ENCODE data around the gene CDON. TPM values are rescaled to one million over a fixed set of nuclear protein-coding genes. Genes with fewer than 3 reads are reported as not detected.

The CDON gene
- total RNA-seq, 1 donor from 2014 or later, result 71.3 TPM

DNA sequence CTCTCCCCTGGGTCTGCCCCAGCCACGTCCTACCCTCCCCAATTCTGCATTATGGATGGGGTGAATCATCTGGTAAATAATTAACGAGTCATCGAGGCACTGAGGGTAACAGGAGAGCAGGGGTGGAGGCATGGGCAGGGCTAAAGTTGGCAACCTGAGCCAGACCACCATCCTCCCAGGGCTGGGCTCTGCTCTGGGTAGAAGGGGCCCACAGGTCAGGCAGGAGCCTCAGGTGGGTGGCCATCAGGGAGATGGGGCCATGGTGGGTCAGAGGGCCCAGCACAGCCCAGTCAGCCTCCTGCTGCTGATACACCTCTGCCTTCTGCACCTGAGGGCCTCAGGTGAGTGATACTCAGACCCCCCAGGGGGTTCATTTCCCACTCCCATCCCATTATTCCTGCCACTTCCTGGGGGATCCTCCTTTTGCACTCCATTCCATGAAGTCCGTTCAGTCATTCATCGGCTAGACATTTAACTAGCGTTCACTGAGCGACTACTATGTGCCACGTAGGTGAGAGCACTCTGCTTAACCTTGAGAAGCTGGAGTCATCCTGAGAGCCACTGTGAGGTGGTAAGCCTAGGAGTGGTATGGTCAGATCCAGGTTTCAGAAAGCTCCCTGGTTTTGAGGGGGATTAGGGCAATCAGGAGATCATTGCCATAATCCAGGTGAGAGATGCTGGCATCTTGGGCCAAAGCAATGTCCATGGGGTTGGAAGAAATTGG lies 116.7 kb downstream of the CDON start, which contains the start of gene VSIG10L2:
VSIG10L2 (plus strand) TSS at position 248 of the 724 bp plus-strand sequence; CDS start at position 260, 12 bp downstream.
- Histone ChIP-seq H3K36me3 (no peaks in the 10 kb centered on the region), H4K20me1 (ENCODE audit: low read depth) (no peaks in the 10 kb centered on the region), H3K4me3 (no peak within 1 kb of the TSS), H3F3A (ENCODE audit: low read depth) (peaks cover 5% of the 10 kb centered on the region), H3K27ac (no peak within 1 kb of the TSS), H3K27me3 (no peaks in the 10 kb centered on the region), H3K4me2 (no peak within 1 kb of the TSS), H2AFZ (replicated peaks) (no peak within 1 kb of the TSS), H3K4me1 (peaks cover 8% of the 10 kb centered on the region), H3K79me2 (ENCODE audit: low read depth) (no peaks in the 10 kb centered on the region), H3K9ac (no peak within 1 kb of the TSS), H3K9me3 (ENCODE audit: low read depth) (no peaks in the 10 kb centered on the region)
- DNase-seq (ENCODE audit: low spot score), result no peak
- TF ChIP-seq EZH2phosphoT487 (IDR thresholded peaks at IDR 0.05) (no peak), EZH2 (IDR thresholded peaks at IDR 0.05) (no peak)
- TF ChIP-seq, protein P1, sequence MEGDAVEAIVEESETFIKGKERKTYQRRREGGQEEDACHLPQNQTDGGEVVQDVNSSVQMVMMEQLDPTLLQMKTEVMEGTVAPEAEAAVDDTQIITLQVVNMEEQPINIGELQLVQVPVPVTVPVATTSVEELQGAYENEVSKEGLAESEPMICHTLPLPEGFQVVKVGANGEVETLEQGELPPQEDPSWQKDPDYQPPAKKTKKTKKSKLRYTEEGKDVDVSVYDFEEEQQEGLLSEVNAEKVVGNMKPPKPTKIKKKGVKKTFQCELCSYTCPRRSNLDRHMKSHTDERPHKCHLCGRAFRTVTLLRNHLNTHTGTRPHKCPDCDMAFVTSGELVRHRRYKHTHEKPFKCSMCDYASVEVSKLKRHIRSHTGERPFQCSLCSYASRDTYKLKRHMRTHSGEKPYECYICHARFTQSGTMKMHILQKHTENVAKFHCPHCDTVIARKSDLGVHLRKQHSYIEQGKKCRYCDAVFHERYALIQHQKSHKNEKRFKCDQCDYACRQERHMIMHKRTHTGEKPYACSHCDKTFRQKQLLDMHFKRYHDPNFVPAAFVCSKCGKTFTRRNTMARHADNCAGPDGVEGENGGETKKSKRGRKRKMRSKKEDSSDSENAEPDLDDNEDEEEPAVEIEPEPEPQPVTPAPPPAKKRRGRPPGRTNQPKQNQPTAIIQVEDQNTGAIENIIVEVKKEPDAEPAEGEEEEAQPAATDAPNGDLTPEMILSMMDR (IDR thresholded peaks at IDR 0.05), result no peak
- Mint-ChIP-seq H3K36me3 (peaks cover 3% of the 10 kb centered on the region), H3K4me1 (peaks cover 27% of the 10 kb centered on the region), H3K27ac (no peak within 1 kb of the TSS), H3K9me3 (no peaks in the 10 kb centered on the region), H3K27me3 (ENCODE audit: insufficient read depth, low read depth) (peaks cover 12% of the 10 kb centered on the region), H3K4me3 (no peak within 1 kb of the TSS)

DNA sequence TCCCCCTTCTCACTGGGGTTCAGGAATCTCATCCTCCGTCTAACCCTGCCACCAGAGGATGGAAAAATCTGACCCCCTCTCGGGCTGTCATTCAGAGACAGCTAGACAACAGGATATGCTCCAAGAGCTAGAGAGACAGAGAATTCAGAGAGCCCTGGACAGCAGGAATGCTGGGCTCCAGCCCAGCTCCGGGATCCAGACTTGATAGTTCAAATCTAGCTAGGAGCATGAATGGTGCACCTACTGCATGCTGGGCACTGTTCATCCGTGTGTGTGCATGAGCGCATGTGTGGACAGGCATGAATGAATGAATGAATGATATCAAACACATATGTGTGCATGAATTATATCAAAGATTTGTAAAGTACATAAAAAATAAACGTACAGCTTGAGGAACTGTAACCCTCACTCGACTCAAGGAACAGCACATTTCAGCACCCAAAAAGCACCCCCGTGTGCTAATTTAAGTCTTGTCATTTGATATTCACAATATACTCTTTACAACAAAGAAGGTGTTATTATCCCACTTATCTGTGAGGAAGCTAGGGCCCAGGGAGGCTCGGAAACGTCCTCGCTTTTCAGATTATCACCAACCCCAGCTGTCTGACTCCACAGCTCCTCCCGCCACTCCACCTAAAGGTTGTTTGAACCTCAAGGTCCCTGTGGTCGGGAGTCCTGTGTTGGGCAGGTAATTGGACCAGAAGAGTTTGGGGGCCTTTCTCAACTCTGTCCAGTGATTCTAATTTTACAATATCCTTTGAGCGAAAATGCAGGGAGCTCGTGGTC lies 117.5 kb downstream of the CDON start:
- Mint-ChIP-seq H3K4me3 (no peak overlapping the region), H3K9me3 (peaks cover 2% of the 10 kb centered on the region), H3K27ac (no peak overlapping the region), H3K4me1 (peaks cover 30% of the 10 kb centered on the region), H3K27me3 (ENCODE audit: insufficient read depth, low read depth) (peaks cover 12% of the 10 kb centered on the region), H3K36me3 (peaks cover 6% of the 10 kb centered on the region)
- H3K9me3 ChIP-seq (ENCODE audit: low read depth), result no peaks in the 10 kb centered on the region
- H3K4me3 ChIP-seq, result no peak overlapping the region
- TF ChIP-seq EZH2phosphoT487 (IDR thresholded peaks at IDR 0.05), result no peak
- TF ChIP-seq, protein P1 (IDR thresholded peaks at IDR 0.05), result no peak
- no peak for TF ChIP-seq EZH2 (IDR thresholded peaks at IDR 0.05)
- no peak overlapping the region for H3K9ac ChIP-seq
- no peaks in the 10 kb centered on the region for H3K79me2 ChIP-seq (ENCODE audit: low read depth)
- no peak overlapping the region for H3K27ac ChIP-seq
- peaks cover 8% of the 10 kb centered on the region for H3K4me1 ChIP-seq
- no peaks in the 10 kb centered on the region for H4K20me1 ChIP-seq (ENCODE audit: low read depth)
- no peak overlapping the region for H3K4me2 ChIP-seq
- no peaks in the 10 kb centered on the region for H3K27me3 ChIP-seq
- DNase-seq (ENCODE audit: low spot score), result no peak
- no peaks in the 10 kb centered on the region for H3K36me3 ChIP-seq
- no peak overlapping the region for H2AFZ ChIP-seq (replicated peaks)
- peaks cover 5% of the 10 kb centered on the region for H3F3A ChIP-seq (ENCODE audit: low read depth)

DNA sequence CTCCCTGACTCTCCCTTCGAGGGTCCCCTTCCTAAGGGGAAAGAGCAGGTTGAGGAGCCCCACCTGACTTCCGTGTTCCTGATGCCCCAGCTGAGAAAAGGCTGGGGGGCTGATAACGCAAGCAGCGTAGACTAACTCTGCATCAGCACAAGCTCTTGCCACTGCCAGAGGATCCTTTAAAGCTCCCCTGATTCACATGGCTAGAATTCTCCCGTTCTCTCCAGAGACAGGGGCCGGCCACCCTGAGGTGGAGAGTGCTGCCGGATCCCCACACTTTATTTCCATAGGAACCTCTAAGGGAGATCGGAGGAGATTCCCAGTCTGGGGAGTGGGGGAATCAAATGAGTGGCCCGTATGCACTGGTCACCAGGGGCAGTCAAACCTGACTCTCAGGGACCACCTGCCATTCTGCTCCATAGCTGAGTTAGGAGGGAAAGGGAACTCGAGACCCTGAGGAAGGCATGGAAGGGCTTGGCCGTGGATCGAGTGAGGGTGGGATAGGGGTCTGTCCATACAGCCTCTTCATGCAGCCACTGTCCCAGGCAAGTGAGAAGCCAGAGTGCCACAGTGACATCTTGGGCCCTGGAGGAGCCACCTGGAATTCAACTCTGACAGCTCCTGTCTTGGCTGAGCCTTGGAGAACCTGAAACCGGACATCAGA lies 118.2 kb downstream of the CDON start:
- TF ChIP-seq, protein P1 (IDR thresholded peaks at IDR 0.05), result no peak
- TF ChIP-seq EZH2 (IDR thresholded peaks at IDR 0.05) (no peak), EZH2phosphoT487 (IDR thresholded peaks at IDR 0.05) (no peak)
- Mint-ChIP-seq H3K27me3 (ENCODE audit: insufficient read depth, low read depth) (peaks cover 12% of the 10 kb centered on the region), H3K27ac (no peak overlapping the region), H3K4me1 (peaks cover 34% of the 10 kb centered on the region), H3K9me3 (peaks cover 3% of the 10 kb centered on the region), H3K4me3 (no peak overlapping the region), H3K36me3 (peaks cover 6% of the 10 kb centered on the region)
- Histone ChIP-seq H3K4me3 (no peak overlapping the region), H3K9me3 (ENCODE audit: low read depth) (no peaks in the 10 kb centered on the region), H3K36me3 (no peaks in the 10 kb centered on the region), H3K4me1 (peaks cover 8% of the 10 kb centered on the region), H3K4me2 (no peak overlapping the region), H3K27ac (no peak overlapping the region), H2AFZ (replicated peaks) (no peak overlapping the region), H3K79me2 (ENCODE audit: low read depth) (no peaks in the 10 kb centered on the region), H4K20me1 (ENCODE audit: low read depth) (no peaks in the 10 kb centered on the region), H3K27me3 (no peaks in the 10 kb centered on the region), H3K9ac (no peak overlapping the region), H3F3A (ENCODE audit: low read depth) (peaks cover 5% of the 10 kb centered on the region)
- DNase-seq (ENCODE audit: low spot score), result no peak
